HepG2 (cell line): Measurements from ENCODE around the gene ALDH3B2. TPM values are rescaled to one million over a fixed set of nuclear protein-coding genes. Genes with fewer than 3 reads are reported as not detected.

Experiments used
- CENPT ChIP-seq: sonication (generic); formaldehyde crosslinking; IDR thresholded peaks from 2 replicates; pipeline ENCODE4 v1.8.0; 2022; ENCODE audit warnings: low read depth, mild to moderate bottlenecking, moderate library complexity, missing genetic modification reagents
- GATA4 ChIP-seq: sonication (generic); IDR thresholded peaks from 2 replicates; pipeline ENCODE4 v1.6.1; 2016; ENCODE audit warnings: antibody characterized with exemption, low read depth, borderline replicate concordance
- HNF4G ChIP-seq, 2 experiments: sonication (generic) in 1 of 2; formaldehyde crosslinking in 1 of 2; IDR thresholded peaks; 2 replicates each; pipeline versions ENCODE4 v1.4.0 to v1.6.1; 2011 to 2020; ENCODE audit warnings: borderline replicate concordance in 2 of 2, low read depth in 2 of 2, mild to moderate bottlenecking in 2 of 2, low read length in 1 of 2, missing genetic modification reagents in 1 of 2, moderate library complexity in 1 of 2
- MTA1 ChIP-seq: sonication (generic); formaldehyde crosslinking; IDR thresholded peaks from 2 replicates; pipeline ENCODE4 v1.4.0; 2020; ENCODE audit warnings: missing genetic modification reagents, mild to moderate bottlenecking, borderline replicate concordance
- MYC ChIP-seq: sonication (generic); formaldehyde crosslinking; IDR thresholded peaks from 2 replicates; pipeline ENCODE4 v1.9.0; 2021; ENCODE audit warnings: missing genetic modification reagents, borderline replicate concordance
- NFIB ChIP-seq: sonication (generic); formaldehyde crosslinking; IDR thresholded peaks from 2 replicates; pipeline ENCODE4 v1.9.0; 2021; ENCODE audit warnings: missing genetic modification reagents, mild to moderate bottlenecking, borderline replicate concordance
- RBM22 ChIP-seq: fragments of 200-400 bp; formaldehyde crosslinking; optimal IDR thresholded peaks from 2 replicates; pipeline ENCODE3; 2017; ENCODE audit warnings: mild to moderate bottlenecking, low read length, moderate library complexity
- SETDB1 ChIP-seq: sonication (generic); formaldehyde crosslinking; IDR thresholded peaks from 2 replicates; pipeline ENCODE4 v1.5.1; 2020; ENCODE audit warnings: missing genetic modification reagents, mild to moderate bottlenecking, borderline replicate concordance
- SKI ChIP-seq: fragments of 450-650 bp; IDR thresholded peaks from one replicate; pipeline ENCODE4 v1.6.1; 2018; ENCODE audit warnings: mild to moderate bottlenecking; ENCODE audit not compliant: partially characterized antibody
- TBP ChIP-seq: sonication (generic); formaldehyde crosslinking; IDR thresholded peaks from 2 replicates; pipeline ENCODE4 v1.5.0; 2020; ENCODE audit warnings: missing genetic modification reagents
- TEAD3 ChIP-seq: optimal IDR thresholded peaks from 2 replicates; pipeline ENCODE3; 2016; ENCODE audit warnings: borderline replicate concordance
- ZNF44 ChIP-seq: sonication (generic); formaldehyde crosslinking; IDR thresholded peaks from 2 replicates; pipeline ENCODE4 v1.5.1; 2020; ENCODE audit warnings: mild to moderate bottlenecking, missing genetic modification reagents
- ZNF644 ChIP-seq: IDR thresholded peaks from 2 replicates; pipeline ENCODE4 v1.6.1; 2016; ENCODE audit warnings: low read depth
- ZNF674 ChIP-seq: sonication (generic); formaldehyde crosslinking; IDR thresholded peaks from 2 replicates; pipeline ENCODE4 v1.5.0; 2020; ENCODE audit warnings: low read depth, mild to moderate bottlenecking, missing genetic modification reagents
- ZNF788 ChIP-seq: sonication (generic); formaldehyde crosslinking; IDR thresholded peaks from 2 replicates; pipeline ENCODE4 v1.5.0; 2020; ENCODE audit warnings: mild to moderate bottlenecking, missing genetic modification reagents, borderline replicate concordance
- ZNF792 ChIP-seq: IDR thresholded peaks from 2 replicates; pipeline ENCODE4 v1.6.1; 2016
- polyA plus RNA-seq, 8 experiments: library from polyadenylated mRNA; depleted of rRNA in 3 of 8; stranded (reverse) in 7 of 8; unstranded in 1 of 8; fragments of >200 nt; fragmentation: Illumina TruSeq in 4 of 8; extraction: Trizol in 4 of 8; gene quantifications; 2 replicates each; pipeline versions ENCODE4 v1.2.1 to v1.2.3, GENCODE V29; 2011 to 2016; ENCODE audit warnings: low read depth in 4 of 8, missing spikeins in 1 of 8, mixed read lengths in 1 of 8; ENCODE audit not compliant: insufficient read depth in 1 of 8
- total RNA-seq, 5 experiments: library from RNA; depleted of rRNA; stranded (reverse); fragments of >200 nt; fragmentation: Illumina TruSeq; extraction: Trizol; gene quantifications; 2 replicates each; pipeline ENCODE4 v1.2.3, GENCODE V29; 2016; ENCODE audit warnings: low read depth in 1 of 5
- TF ChIP-seq, protein P1 (sequence below): sonication (generic); formaldehyde crosslinking; IDR thresholded peaks from 2 replicates; pipeline ENCODE4 v1.4.0; 2020; ENCODE audit warnings: mild to moderate bottlenecking, missing genetic modification reagents, borderline replicate concordance
- TF ChIP-seq, protein P2 (sequence below): IDR thresholded peaks from 2 replicates; pipeline ENCODE4 v1.6.1; 2016; ENCODE audit warnings: low read depth, control low read depth
- TF ChIP-seq, protein P3 (sequence below): sonication (generic); formaldehyde crosslinking; IDR thresholded peaks from 2 replicates; pipeline ENCODE4 v1.8.0; 2022; ENCODE audit warnings: missing genetic modification reagents, mild to moderate bottlenecking, borderline replicate concordance
- TF ChIP-seq, protein P4 (sequence below): IDR thresholded peaks from 2 replicates; pipeline ENCODE4 v1.6.1; 2016; ENCODE audit warnings: control low read depth

ALDH3B2 gene
- total and polyA plus RNA-seq, 2 of the 13 experiments (the other 11 are each of a cell fraction or from before 2014, with no cell fraction given) = not detected

DNA sequence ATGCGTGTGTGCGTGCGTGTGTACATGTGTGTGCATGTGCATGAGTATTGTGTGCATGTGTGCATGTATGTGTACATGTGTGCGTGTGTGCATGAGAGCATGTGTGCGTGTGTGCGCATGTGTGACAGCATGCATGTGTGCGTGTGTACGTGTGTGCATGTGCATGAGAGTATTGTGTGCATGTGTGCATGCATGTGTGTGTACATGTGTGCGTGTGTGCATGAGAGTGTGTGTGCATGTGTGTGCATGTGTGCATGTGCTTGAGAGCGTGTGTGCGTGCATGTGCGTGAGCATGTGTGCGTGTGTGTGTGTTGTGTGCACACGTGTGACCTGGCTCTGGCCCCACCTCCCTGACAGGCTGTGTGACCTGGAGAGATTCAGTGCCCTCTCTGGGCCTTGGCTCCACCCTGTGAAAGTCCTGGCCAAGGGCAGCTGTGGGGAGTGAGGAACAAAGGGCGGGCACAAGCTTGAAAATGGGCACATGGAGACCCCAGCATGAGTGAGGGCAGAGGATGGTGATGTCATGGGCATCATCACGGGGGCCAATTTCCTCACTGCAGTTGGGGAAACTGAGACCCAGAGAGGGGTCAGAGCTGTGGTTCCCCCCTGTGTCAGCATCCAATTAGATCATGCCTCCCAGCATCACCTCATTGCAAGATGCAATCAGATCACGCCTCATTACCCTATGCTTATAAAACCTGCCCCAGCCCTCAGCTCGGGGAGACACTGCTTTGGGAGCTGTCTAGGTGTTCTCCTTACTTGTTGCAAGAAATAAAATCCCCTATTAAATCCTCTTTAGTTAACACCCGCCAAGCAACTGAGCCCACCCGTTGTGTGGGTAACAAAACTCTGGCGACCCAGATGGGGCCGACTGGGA, 24.6 kb downstream of the ALDH3B2 start (continued):
- TF ChIP-seq, protein P1, sequence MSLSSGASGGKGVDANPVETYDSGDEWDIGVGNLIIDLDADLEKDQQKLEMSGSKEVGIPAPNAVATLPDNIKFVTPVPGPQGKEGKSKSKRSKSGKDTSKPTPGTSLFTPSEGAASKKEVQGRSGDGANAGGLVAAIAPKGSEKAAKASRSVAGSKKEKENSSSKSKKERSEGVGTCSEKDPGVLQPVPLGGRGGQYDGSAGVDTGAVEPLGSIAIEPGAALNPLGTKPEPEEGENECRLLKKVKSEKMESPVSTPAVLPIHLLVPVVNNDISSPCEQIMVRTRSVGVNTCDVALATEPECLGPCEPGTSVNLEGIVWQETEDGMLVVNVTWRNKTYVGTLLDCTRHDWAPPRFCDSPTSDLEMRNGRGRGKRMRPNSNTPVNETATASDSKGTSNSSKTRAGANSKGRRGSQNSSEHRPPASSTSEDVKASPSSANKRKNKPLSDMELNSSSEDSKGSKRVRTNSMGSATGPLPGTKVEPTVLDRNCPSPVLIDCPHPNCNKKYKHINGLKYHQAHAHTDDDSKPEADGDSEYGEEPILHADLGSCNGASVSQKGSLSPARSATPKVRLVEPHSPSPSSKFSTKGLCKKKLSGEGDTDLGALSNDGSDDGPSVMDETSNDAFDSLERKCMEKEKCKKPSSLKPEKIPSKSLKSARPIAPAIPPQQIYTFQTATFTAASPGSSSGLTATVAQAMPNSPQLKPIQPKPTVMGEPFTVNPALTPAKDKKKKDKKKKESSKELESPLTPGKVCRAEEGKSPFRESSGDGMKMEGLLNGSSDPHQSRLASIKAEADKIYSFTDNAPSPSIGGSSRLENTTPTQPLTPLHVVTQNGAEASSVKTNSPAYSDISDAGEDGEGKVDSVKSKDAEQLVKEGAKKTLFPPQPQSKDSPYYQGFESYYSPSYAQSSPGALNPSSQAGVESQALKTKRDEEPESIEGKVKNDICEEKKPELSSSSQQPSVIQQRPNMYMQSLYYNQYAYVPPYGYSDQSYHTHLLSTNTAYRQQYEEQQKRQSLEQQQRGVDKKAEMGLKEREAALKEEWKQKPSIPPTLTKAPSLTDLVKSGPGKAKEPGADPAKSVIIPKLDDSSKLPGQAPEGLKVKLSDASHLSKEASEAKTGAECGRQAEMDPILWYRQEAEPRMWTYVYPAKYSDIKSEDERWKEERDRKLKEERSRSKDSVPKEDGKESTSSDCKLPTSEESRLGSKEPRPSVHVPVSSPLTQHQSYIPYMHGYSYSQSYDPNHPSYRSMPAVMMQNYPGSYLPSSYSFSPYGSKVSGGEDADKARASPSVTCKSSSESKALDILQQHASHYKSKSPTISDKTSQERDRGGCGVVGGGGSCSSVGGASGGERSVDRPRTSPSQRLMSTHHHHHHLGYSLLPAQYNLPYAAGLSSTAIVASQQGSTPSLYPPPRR (CRISPR knock-in tag) = no peak
- TF ChIP-seq GATA4 (no peak), SKI (no peak), ZNF644 (CRISPR knock-in tag) (no peak), TEAD3 (CRISPR knock-in tag) (peak; percentile 31), NFIB (CRISPR knock-in tag) (0 out of 2 replicates have a peak, but pooled peaks have one; percentile 56), SETDB1 (no peak), ZNF788 (CRISPR knock-in tag) (peak; percentile 50), ZNF44 (CRISPR knock-in tag) (no peak), ZNF792 (CRISPR knock-in tag) (no peak), MYC (CRISPR knock-in tag) (0 out of 2 replicates have a peak, but pooled peaks have one; percentile 1), RBM22 (no peak), MTA1 (CRISPR knock-in tag) (0 out of 2 replicates have a peak, but pooled peaks have one; percentile 21), CENPT (CRISPR knock-in tag) (peak; percentile 80; the same call in 1 of the 2 replicates), ZNF674 (CRISPR knock-in tag) (no peak), HNF4G (IDR thresholded peaks at IDR 0.05; ENCODE audit: borderline replicate concordance, low read depth, low read length) (no peak), HNF4G (CRISPR knock-in tag; IDR thresholded peaks at IDR 0.05; ENCODE audit: borderline replicate concordance, low read depth) (no peak), TBP (CRISPR knock-in tag) (no peak)
- TF ChIP-seq, protein P2, sequence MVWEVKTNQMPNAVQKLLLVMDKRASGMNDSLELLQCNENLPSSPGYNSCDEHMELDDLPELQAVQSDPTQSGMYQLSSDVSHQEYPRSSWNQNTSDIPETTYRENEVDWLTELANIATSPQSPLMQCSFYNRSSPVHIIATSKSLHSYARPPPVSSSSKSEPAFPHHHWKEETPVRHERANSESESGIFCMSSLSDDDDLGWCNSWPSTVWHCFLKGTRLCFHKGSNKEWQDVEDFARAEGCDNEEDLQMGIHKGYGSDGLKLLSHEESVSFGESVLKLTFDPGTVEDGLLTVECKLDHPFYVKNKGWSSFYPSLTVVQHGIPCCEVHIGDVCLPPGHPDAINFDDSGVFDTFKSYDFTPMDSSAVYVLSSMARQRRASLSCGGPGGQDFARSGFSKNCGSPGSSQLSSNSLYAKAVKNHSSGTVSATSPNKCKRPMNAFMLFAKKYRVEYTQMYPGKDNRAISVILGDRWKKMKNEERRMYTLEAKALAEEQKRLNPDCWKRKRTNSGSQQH (CRISPR knock-in tag) = no peak
- TF ChIP-seq, protein P3, sequence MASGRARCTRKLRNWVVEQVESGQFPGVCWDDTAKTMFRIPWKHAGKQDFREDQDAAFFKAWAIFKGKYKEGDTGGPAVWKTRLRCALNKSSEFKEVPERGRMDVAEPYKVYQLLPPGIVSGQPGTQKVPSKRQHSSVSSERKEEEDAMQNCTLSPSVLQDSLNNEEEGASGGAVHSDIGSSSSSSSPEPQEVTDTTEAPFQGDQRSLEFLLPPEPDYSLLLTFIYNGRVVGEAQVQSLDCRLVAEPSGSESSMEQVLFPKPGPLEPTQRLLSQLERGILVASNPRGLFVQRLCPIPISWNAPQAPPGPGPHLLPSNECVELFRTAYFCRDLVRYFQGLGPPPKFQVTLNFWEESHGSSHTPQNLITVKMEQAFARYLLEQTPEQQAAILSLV (CRISPR knock-in tag) = no peak
- TF ChIP-seq, protein P4, sequence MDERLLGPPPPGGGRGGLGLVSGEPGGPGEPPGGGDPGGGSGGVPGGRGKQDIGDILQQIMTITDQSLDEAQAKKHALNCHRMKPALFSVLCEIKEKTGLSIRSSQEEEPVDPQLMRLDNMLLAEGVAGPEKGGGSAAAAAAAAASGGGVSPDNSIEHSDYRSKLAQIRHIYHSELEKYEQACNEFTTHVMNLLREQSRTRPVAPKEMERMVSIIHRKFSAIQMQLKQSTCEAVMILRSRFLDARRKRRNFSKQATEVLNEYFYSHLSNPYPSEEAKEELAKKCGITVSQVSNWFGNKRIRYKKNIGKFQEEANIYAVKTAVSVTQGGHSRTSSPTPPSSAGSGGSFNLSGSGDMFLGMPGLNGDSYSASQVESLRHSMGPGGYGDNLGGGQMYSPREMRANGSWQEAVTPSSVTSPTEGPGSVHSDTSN (CRISPR knock-in tag) = no peak
